Midbrain (tissue), 1 donor: ENCODE measurements around the gene DHX32.
"Not testable (repeated sequence)": the region's sequence is repeated elsewhere in the genome, so short reads cannot be mapped to it uniquely, and the experiment has no call there.

Source experiments
- DNase-seq: peaks from one replicate; lab custom pipeline; 2025; lab: John Stamatoyannopoulos, UW

The DHX32 gene

DNA sequence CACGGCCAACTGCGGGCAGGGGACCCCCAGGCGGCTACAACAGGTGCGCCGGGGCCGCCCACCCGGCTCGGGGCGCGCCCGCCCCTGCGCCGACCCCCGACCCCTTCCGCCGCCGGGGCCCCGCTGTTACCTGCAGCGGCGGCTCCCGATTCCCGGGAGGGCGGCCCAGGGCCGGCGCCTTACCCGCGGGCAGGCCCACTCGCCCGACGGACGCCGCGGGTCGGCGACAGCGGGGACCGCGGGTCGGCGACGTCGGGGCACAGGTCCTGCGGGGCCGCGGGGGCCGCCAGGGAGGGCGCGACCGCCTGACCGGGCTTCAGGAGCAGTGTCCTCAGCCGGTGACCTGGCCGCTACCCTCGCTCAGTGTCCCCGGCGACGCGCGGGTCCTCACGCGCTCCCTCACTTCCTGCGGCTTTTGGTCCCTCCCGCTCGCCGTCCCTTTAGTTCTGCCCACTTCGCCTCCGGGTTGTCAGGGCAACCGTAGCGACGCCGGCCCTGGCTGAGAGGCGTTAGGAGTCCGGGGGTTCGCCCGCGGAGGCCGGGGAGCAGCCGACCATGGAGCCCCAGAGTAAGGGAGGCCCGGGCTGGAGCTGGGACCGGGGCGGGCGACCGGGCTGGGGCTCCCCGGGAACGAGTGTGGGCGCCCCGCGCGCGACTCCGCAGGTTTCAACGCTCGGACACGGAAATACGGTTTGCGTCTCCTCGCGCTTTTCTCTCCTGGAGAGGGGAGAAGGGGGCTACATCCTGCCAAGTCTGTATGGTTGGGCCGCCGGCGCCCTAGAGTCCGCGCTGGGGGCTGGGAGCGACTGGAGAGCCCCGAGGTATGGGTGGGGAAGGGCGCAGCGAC is 15.2 kb upstream of the DHX32 start, which contains the start of gene FANK1:
FANK1 (plus strand) TSS at position 477 of the 847 bp plus-strand sequence; CDS start at position 556, 79 bp downstream.
- DNase-seq = peak; percentile 78

DNA sequence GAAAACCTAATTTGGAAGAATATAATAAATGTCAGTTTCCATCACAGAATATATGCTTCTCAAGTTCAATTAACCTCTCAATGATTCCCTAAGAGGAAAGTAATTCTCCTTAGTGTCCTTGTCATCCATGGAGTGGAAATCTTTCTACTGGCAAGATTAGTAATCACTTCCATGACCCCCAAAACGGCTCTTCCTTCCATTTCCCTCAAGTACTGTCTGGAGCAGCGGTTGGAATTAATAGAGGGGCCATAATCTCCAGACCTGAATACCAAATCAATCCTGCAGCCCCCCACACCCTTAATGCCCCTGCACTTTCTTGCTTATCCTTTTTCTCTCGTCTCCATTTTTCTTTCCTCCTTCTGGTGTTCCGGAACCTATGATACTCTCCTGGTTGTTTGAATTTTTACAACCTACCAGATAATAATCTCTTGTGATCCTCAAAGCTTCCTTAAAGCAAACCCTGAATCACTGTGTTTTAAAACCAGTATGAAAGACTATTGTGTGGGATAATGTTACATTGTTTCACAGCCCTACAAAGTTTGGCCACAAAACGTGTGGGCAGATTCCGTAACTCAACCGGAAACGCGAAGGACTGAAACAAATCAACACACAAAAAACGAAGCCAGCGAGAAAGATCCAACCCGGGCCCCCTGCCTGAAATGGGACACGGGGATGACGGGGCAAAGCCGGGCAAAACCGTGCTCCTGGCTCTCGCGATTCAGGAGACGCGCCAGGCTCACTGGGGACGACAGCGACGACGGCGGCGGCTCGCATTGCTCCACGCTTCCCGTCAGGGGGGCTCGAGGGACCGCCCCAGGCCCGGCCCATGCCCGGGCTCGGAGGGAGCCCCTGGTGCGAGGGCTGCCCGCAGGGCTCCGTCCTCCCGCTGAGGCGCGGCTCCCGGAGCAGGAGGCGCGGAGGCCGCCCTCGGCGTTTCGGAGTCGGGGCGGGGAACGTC is 14.3 kb upstream of the DHX32 start:
- DNase-seq = peak; percentile 37

DNA sequence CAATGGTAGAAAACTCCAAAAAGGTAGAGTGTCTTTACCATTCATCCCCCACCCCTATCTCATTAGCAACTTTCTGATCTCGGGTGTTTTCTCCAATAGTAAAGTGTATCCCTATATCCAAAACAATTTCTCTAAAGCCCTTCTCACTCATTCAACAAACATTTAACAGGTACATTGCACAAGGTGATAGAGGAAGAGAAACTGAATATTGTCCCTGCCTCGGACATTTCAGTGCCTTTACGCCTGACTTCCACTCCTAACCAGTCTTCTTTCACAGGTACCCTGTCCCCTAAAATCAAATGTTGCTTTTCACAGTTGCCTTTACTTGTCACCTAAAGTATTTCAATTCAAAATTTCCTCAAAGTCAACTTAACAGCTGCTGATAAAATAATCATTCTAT is 13.1 kb upstream of the DHX32 start:
- not testable (repeated sequence) for DNase-seq

DNA sequence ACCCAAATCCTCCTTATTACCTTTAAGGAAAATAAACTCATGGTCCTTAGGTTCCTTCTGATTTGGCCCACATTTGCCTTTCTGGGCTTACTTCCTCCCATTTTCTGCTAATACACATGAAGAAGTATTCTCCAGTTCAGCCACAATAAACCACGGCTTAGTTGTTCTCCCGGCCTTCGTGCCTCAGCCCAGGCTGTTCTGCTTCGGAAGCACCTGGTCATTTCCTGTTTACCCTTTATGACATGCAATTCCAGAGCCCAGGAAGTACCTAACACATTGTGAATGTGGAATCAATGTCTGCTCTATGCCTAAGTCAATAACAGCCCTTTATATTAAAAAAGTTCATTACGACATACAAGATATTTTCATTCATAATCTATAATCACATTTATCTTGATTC is 11.3 kb upstream of the DHX32 start:
- DNase-seq = not testable (repeated sequence)

DNA sequence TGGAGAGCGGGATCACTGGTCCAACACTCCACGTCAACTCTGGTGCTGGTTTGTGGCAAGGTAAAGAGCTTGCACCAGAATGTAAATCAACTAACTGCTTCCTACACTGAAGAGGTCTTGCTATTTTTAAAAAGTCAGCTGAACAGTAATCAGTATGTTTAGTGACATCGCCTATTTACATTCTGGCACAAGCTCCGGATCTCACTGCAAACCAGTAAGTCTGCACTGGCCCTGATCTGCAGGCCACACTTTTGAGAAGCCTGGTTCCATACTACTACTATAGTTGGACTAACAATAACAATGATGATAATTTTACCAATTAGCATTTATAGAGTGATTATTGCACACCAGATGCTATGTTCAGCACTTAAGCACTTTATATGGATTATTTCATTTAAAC is 8.3 kb upstream of the DHX32 start:
- not testable (repeated sequence) for DNase-seq

DNA sequence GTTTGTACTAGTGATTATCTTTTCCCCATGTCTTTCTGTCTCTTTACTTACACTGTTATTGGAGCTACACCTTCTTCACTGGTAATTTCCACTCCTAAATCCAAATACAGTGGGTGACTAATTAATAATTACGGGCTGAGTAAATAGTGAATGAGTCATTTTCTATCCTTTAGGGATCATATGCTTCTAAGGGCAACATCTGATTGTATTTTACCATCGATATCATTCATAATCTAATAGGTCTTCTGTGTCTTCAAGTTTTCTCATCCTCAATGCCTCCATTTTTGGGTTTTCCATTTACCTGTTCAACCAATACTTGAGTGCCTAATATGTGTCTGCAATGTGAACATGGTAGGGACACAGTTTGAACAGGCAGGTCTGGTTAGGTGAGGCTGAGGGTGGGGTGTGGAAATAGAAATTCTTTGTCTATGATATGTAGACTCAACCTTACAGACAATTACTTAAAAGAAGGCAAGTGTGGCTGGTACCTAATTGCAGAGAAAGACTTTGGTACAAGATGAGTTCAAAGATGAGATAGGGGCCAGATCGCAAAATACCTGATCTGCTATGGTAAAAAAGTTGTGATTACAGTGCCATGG is 5.9 kb upstream of the DHX32 start:
- DNase-seq = no peak

DNA sequence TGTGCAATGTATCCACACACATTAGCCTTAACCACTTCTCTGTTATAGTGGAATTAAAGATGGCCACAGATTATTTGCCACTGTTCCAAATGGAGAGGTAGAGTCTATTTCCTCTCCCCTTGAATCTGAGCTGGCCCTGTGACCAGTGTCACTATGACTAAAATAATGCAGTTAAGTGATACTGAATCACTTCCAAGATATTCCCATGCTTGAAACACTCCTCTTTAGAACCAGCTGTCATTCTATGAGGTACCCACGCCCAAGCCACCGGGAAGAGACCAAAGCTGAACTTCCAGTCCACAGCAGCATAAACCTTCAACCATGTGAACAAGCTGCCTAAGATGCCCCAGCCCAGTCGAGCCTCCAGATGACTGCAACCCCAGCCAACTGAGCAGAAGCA is 2.1 kb upstream of the DHX32 start:
- DNase-seq = no peak

DNA sequence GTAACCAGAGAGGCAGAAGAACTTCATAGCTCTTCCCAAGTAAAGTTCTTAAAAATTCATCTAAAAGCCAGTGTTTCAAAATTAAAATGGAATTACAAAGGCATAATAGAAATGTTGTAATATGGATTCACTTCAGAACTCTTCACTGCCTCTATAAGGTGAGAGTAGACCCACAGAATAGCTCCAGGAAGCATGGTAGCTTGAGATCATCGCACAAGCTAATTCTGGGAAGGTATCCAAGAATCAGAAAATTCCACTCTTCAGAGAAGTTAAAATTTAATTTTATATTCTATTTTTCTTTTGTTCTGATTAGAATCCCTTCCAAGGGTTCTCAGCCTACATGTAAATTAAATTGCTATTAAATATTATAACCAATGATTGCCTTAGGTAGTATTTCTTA is 1.5 kb upstream of the DHX32 start:
- DNase-seq = no peak

DNA sequence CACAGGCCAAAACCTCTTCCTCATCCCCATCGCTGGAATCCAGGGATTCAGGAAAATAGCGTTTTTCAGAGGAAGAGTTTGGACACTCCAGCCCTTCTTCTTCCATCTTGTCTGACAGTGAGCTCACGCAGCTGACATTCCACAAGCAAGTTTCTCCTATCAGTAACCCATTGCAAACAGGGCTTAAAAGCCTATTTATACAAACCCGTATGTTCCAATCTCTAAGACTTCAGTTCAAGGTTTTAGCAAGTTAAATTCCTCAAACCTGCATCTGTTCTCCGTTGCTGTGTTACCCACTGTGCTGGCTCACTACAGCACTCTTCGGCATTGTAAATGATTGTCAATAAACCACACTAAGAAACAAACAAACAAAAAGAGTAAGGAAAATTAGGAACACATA is 373 bp downstream of the DHX32 start:
- no peak for DNase-seq

DNA sequence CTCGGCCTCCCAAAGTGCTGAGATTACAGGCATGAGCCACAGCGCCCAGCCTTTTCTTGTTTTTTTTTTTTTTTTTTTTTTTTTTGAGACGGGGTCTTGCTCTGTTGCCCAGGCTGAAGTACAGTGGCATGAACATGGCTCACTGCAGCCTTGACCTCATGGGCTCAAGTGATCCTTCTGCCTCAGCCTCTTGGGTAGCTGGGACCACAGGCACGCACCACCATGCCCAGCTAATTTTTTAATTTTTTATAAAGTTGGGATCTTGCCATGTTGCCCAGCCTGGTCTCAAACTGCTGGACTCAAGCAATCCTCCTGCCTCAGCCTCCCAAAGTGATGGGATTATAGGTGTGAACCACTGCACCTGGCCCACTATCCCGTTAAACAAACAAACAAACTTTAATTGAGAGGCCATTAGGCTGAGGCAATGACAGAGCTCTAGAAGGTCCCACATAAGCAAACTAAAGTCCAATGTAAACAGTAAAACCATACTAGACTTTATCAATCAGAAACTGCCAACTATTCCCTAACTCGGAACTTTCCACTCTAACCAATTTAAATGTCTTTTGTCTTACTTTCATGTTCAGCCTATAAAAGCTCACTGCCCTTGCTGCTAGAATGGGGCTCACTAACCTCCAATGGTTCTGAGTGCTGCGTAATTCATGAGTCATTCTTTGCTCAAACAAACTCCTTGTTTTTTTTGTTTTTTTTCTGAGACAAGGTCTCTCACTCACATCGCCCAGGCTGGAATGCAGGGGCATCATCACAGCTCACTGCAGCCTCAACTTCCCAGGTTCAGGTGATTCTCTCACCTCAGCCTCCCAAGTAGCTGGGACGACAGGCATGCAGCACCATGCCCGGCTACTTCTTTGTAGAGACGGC is 1.9 kb downstream of the DHX32 start:
- DNase-seq = no peak

DNA sequence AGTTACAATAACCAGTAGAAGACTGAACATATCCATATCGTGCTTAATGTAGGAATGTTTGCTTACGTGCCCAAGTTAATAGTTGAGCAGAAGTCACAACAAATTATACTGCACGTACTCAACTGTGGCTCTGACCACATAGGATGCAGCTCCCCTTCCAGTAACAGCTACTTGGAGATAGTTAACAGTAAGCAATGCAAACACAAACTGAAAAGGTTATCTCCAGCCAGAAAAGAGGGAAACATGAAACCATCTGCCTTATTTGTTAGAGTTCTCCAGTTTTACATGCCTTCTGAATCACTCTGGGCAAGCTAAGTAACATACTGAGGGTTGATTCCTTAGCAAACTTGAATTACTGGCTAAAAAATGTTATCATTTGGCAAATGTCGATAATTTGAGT is 9.8 kb downstream of the DHX32 start:
- no peak for DNase-seq

DNA sequence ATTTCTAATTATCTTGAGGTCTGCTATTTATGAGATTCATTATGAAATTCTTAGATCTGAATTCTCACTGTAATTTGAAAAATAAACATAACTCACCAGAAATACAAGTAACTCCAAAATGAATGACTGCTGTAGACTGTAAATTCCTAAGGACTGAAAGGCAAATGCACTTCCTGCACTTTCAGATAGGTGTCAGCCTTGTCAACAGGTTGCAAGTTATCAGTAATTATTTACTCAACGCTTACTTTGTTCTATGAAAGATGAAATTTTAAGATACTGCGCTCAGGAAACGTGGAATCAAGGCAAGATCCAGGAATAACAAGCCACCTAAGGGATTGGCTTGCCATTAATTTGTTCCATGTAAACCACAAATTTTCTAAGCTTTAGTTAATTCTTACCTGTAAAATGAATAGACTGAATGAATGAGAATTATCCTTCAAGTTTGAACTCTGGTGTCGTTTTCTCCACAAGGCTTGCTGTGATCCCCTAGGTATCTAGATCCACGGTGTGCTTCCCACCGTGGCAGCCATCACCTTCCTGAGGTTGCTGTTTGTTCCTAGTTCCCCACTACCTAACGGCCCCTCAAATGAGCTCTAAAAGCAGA is 12.6 kb downstream of the DHX32 start:
- peak; percentile 37 for DNase-seq

DNA sequence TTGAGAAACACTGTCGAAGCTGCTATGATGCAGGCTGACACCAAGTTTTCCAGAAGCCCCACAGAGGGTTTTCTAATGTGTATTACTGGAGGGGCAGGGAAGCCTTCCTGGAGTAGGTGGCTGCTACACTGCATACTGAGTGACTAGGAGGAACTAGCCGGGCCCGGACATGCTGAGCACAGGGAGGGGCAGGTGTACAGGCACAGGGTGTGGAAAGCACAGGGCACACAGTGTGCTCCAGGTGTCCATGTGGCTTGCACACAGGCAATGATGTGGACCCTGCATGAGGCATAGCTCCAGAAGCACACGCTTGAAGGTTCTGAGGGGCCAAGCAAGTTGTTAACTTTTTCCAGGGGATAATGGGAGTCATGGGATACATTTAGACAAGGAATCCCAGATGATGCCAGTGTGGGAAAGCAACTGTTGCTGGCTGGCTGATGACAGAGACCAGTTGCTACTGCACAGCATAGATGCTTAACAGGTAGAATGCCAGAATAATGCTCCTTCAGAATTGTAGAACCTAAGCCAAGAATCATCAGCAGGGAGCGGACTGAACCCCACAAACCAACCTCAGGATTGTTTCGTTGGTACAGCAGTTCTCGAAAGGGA is 14.6 kb downstream of the DHX32 start:
- DNase-seq = no peak

DNA sequence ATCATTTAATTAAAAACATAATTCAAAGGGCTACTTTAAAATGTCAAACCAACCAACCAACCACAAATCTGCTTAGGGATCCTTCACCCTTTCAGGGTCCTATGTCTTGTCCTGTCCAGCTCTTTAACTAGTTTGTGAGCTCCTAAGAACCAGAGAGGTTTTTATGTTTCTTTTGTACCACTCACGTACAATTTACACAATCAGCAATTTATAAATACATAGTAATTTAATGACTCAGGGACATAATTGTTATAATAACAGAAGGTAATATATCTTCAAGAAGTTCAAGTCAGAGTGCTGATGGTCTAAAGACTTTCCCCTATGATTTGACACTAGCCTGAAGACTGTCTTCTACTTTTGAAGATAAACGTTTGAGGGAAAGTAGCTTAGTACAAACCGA is 16.0 kb downstream of the DHX32 start:
- DNase-seq = no peak

DNA sequence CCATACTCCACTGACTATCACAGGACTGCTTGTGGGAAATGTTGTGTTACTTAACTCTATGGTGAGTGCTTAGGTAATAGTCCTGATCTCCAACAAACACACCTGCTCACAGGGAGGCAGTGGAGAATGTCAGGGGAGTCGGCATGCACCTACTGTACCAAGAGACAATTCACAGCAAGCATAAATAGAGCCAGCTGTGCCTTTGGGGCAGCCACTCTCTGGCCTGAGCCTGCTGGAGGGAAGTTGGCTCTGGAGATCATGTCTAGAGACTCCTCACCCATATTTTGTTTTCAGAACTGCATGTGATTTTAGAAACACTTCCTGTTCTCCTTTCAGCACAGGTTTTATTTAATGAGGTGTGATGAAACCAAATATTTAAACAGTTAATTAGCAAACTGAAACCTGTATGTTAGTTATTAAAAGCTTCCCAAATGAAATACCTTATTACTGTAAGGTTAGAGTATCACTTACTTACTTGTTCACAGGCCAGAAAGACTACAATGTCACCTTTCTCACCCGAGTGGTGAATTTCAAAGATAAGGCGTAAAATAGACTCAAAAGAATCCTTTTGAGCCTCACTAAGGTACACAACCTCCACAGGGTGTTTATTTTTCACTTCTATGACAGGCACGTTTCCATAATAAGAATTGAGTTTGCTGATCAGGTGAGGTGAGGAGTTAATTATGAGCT is 21.8 kb downstream of the DHX32 start:
- no peak for DNase-seq

DNA sequence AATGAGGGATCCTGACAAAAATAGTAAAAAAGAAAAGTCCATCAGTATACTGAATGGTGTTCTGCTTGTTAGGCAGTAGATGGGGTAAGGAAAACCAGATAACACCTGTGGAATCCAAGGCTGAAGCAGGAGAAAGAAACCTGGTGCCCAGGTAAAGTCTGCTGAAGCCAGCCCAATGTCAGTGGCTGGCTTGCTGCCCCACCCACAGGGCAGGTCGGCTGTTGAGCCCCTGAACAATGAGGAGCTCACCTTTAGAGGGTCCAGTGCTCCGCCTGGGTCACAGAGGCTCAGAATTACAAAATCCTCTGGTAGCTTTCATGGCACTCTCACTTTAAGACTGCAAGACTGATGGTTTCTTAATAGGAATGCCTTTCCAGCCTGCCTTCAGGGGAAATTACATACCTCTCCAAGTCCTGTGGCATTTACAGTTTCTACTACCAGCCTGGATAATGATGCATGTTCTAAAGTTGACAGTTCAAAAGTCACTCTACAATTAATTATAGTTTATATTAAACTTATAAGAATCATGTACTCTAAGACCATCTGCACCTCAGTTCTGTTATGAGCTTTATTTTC is 23.8 kb downstream of the DHX32 start:
- DNase-seq = no peak

DNA sequence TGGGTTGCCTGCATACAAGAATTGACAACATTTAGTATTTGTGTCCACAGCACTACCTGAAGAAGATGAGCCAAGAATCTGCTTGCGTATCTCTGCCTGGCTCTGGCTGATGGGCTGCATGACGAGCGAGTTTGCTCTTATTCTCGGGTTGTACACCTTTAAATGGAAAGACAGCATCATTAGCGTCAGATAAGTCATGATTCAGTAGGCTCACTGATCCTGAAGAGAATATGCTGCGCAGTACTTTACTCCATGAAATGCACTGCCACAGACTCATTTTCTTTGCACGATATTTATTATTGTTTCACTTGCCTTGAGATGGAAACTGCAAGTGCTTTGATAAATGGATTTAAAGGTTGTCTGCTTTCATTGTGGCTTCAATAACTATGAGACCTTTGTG is 28.6 kb downstream of the DHX32 start:
- no peak for DNase-seq

DNA sequence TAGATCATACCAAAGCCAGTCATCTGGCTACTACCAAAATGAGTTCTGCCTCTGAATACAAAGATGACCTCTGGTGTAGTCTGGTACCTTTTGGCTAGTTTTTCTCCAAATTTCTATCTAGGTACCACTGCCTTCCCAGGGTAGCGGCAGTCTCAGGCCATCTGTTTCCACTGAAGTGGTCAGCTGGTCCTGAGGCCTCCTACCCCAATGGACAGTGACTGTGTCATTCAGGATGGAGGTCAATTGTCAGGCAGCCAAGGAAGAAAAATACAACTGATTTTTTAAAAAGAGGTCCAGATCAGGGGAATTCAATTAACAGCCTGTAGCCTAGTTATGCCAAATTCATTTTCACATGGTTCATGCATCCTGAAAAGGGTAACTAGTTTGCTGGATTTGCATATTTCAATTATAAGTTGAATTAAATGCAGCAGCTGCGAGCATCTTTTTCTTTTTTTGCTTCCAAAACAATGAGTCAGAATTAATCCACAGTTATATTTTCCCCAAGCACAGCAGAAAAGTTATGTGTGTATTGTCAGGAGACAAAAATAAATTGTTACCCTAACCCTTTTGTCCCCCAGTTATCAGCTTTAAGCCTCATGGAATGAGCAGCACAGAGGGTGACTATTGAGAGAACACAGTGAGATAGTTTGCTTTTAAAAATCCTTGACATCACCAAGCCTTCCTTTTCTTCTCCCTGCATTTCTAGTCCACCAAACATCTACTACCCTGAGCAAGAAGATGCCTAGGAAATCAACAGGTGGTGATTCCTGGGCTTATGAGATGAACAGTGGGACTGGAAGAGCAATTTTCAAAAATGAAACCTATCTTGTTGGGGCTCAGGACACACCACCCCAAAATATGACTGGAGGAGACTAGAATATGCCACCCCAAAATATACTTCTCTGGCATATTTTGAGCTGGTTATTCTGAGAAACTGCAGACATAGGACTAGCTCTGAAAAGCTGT is 30.0 kb downstream of the DHX32 start:
- DNase-seq = no peak
